Measurements from ENCODE around the gene TCFL5.

DNA sequence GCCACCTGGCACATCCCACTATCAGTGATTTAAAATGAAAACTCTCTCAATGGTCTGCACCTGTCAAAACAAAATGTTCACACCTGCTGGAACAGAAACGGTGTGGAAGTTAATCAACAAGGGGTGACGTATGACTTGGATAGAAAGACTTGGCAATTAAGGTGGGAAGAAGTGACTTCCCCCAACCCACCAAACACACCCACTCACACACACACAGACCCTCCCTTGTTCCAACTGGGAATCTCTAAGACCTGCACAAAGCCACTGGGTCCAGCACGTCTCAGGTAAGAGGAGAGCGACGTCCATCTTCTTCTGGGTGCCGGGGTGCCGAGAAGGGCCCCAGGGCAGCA, 25.1 kb upstream of the TCFL5 start:
- TF ChIP-seq, protein P1, sequence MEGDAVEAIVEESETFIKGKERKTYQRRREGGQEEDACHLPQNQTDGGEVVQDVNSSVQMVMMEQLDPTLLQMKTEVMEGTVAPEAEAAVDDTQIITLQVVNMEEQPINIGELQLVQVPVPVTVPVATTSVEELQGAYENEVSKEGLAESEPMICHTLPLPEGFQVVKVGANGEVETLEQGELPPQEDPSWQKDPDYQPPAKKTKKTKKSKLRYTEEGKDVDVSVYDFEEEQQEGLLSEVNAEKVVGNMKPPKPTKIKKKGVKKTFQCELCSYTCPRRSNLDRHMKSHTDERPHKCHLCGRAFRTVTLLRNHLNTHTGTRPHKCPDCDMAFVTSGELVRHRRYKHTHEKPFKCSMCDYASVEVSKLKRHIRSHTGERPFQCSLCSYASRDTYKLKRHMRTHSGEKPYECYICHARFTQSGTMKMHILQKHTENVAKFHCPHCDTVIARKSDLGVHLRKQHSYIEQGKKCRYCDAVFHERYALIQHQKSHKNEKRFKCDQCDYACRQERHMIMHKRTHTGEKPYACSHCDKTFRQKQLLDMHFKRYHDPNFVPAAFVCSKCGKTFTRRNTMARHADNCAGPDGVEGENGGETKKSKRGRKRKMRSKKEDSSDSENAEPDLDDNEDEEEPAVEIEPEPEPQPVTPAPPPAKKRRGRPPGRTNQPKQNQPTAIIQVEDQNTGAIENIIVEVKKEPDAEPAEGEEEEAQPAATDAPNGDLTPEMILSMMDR (IDR thresholded peaks at IDR 0.05; ENCODE audit: borderline replicate concordance, extremely low read depth, low read length, poor library complexity, severe bottlenecking): no peak
- TF ChIP-seq EZH2 (IDR thresholded peaks at IDR 0.05; ENCODE audit: borderline replicate concordance, low read depth, low read length, severe bottlenecking): no peak

All from DND-41 (cell line).